ENCODE results near the gene GUCA2A. TPM values are rescaled to one million over a fixed set of nuclear protein-coding genes. Genes with fewer than 3 reads are reported as not detected.
"Not testable (repeated sequence)": the region's sequence is repeated elsewhere in the genome, so short reads cannot be mapped to it uniquely, and the experiment has no call there.

Gene GUCA2A
- total RNA-seq (under 1 TPM in 1 of 5 experiments, not detected in 4; 0.76 TPM), polyA plus RNA-seq (not detected), total RNA-seq (not detected)

- POLR2A ChIA-PET = no interaction called here
These were observed at the start of gene GUCA2A for GRCh38 chr1:42164551-42165420. Gene GUCA2A, minus strand, starts transcription at chr1:42164745. Its CDS starts 33 bp downstream, at chr1:42164712.

GRCh38 chr1:42211224-42211623 lies 46.7 kb upstream of the GUCA2A start:
- Histone ChIP-seq H3K4me1 (ENCODE audit: control insufficient read depth in 2 of 2, insufficient read depth in 2 of 2, low read length in 2 of 2) (no peaks in the 10 kb centered on the region), H3K27me3 (ENCODE audit: control insufficient read depth in 2 of 2, insufficient read depth in 2 of 2, low read length in 2 of 2) (no peaks in the 10 kb centered on the region), H3K9me3 (ENCODE audit: control insufficient read depth in 2 of 3, low read length in 3 of 3) (peaks cover 0 to 6% (median 5%) of the 10 kb centered on the region in 3 experiments), H3K4me3 (ENCODE audit: low read length) (no peak overlapping the region), H3K36me3 (ENCODE audit: control insufficient read depth in 2 of 3, insufficient read depth in 3 of 3, low read length in 3 of 3) (peaks cover 0 to 26% (median 0%) of the 10 kb centered on the region in 3 experiments), H3K27ac (ENCODE audit: low read depth, low read length) (no peak overlapping the region)
- DNase-seq = no peak
- peak overlapping the region in 1 of 10 donors; percentile 7 for H3K4me3 Mint-ChIP-seq
- H3K27ac Mint-ChIP-seq = no peak overlapping the region
- H3K4me1 Mint-ChIP-seq = peaks cover 11 to 53% (median 36%) of the 10 kb centered on the region in 7 donors
- peaks cover 21 to 63% (median 59%) of the 10 kb centered on the region in 5 donors for H3K36me3 Mint-ChIP-seq
- ChIA-PET POLR2A (no interaction called here), CTCF (interaction anchor here (0.8 kb wide), 1 partner anchor 38 kb away, joined by 3 read pairs; no protein-coding TSS in a partner anchor)
- peaks cover 0 to 45% (median 13%) of the 10 kb centered on the region in 11 donors for H3K9me3 Mint-ChIP-seq
- intact Hi-C loops (cut with micrococcal nuclease) = no loop called here
- H3K27me3 Mint-ChIP-seq = no peaks in the 10 kb centered on the region
- no peak for ATAC-seq

More at GRCh38 chr1:42164551-42165420, at the start of gene GUCA2A:
- no peak within 1 kb of the TSS for H3K27ac Mint-ChIP-seq
- H3K4me3 ChIP-seq (ENCODE audit: low read length) = no peak within 1 kb of the TSS
- no peaks in the 10 kb centered on the region for H3K4me1 ChIP-seq (ENCODE audit: control insufficient read depth in 2 of 2, insufficient read depth in 2 of 2, low read length in 2 of 2)
- H3K4me3 Mint-ChIP-seq = no peak within 1 kb of the TSS
- CTCF ChIA-PET = interaction anchor here (2.7 kb wide), 1 partner anchor 9 kb away, joined by 8 read pairs; no protein-coding TSS in a partner anchor
- H3K27me3 Mint-ChIP-seq = peaks cover 0 to 11% (median 8%) of the 10 kb centered on the region in 5 donors
- H3K27ac ChIP-seq (ENCODE audit: low read depth, low read length) = no peak within 1 kb of the TSS
- peak in 1 of 9 donors; percentile 12 for DNase-seq
- peaks cover 2 to 13% (median 6%) of the 10 kb centered on the region in 11 donors for H3K9me3 Mint-ChIP-seq
- H3K36me3 ChIP-seq (ENCODE audit: control insufficient read depth in 2 of 3, insufficient read depth in 3 of 3, low read length in 3 of 3) = no peaks in the 10 kb centered on the region
- peaks cover 0 to 6% (median 4%) of the 10 kb centered on the region in 5 donors for H3K36me3 Mint-ChIP-seq
- peaks cover 0 to 3% (median 0%) of the 10 kb centered on the region in 7 donors for H3K4me1 Mint-ChIP-seq
- intact Hi-C loops (cut with micrococcal nuclease) = no loop called here
- H3K27me3 ChIP-seq (ENCODE audit: control insufficient read depth in 2 of 2, insufficient read depth in 2 of 2, low read length in 2 of 2) = no peaks in the 10 kb centered on the region
- no peaks in the 10 kb centered on the region for H3K9me3 ChIP-seq (ENCODE audit: control insufficient read depth in 2 of 3, low read length in 3 of 3)
- ATAC-seq = no peak

GRCh38 chr1:42210421-42211133 lies 46.0 kb upstream of the GUCA2A start:
- Mint-ChIP-seq H3K9me3 (peaks cover 0 to 39% (median 13%) of the 10 kb centered on the region in 11 donors), H3K27me3 (no peaks in the 10 kb centered on the region), H3K4me3 (no peak overlapping the region), H3K27ac (no peak overlapping the region), H3K36me3 (peaks cover 21 to 65% (median 64%) of the 10 kb centered on the region in 5 donors), H3K4me1 (peaks cover 11 to 53% (median 36%) of the 10 kb centered on the region in 7 donors)
- Histone ChIP-seq H3K9me3 (ENCODE audit: control insufficient read depth in 2 of 3, low read length in 3 of 3) (peaks cover 0 to 6% (median 5%) of the 10 kb centered on the region in 3 experiments), H3K27ac (ENCODE audit: low read depth, low read length) (no peak overlapping the region), H3K4me1 (ENCODE audit: control insufficient read depth in 2 of 2, insufficient read depth in 2 of 2, low read length in 2 of 2) (no peaks in the 10 kb centered on the region), H3K27me3 (ENCODE audit: control insufficient read depth in 2 of 2, insufficient read depth in 2 of 2, low read length in 2 of 2) (no peaks in the 10 kb centered on the region), H3K4me3 (ENCODE audit: low read length) (no peak overlapping the region), H3K36me3 (ENCODE audit: control insufficient read depth in 2 of 3, insufficient read depth in 3 of 3, low read length in 3 of 3) (peaks cover 0 to 26% (median 0%) of the 10 kb centered on the region in 3 experiments)
- intact Hi-C loops (cut with micrococcal nuclease) = no loop called here
- ChIA-PET POLR2A (no interaction called here), CTCF (interaction anchor here (0.6 kb wide), 1 partner anchor 38 kb away, joined by 3 read pairs; no protein-coding TSS in a partner anchor)
- DNase-seq (no peak), ATAC-seq (no peak)

GRCh38 chr1:42209526-42210251 lies 45.1 kb upstream of the GUCA2A start:
- Histone ChIP-seq H3K36me3 (ENCODE audit: control insufficient read depth in 2 of 3, insufficient read depth in 3 of 3, low read length in 3 of 3) (peaks cover 0 to 30% (median 0%) of the 10 kb centered on the region in 3 experiments), H3K27ac (ENCODE audit: low read depth, low read length) (no peak overlapping the region), H3K9me3 (ENCODE audit: control insufficient read depth in 2 of 3, low read length in 3 of 3) (peaks cover 0 to 6% (median 5%) of the 10 kb centered on the region in 3 experiments), H3K4me3 (ENCODE audit: low read length) (no peak overlapping the region), H3K4me1 (ENCODE audit: control insufficient read depth in 2 of 2, insufficient read depth in 2 of 2, low read length in 2 of 2) (no peaks in the 10 kb centered on the region), H3K27me3 (ENCODE audit: control insufficient read depth in 2 of 2, insufficient read depth in 2 of 2, low read length in 2 of 2) (no peaks in the 10 kb centered on the region)
- H3K9me3 Mint-ChIP-seq = peaks cover 0 to 31% (median 11%) of the 10 kb centered on the region in 11 donors
- H3K4me1 Mint-ChIP-seq = peaks cover 13 to 52% (median 36%) of the 10 kb centered on the region in 7 donors
- H3K36me3 Mint-ChIP-seq = peaks cover 23 to 68% (median 62%) of the 10 kb centered on the region in 5 donors
- peak overlapping the region in 1 of 9 donors; percentile 56 for H3K27ac Mint-ChIP-seq
- intact Hi-C loops (cut with micrococcal nuclease) = no loop called here
- CTCF ChIA-PET = no interaction called here
- no peak overlapping the region for H3K4me3 Mint-ChIP-seq
- no peaks in the 10 kb centered on the region for H3K27me3 Mint-ChIP-seq
- no peak for ATAC-seq
- DNase-seq = no peak
- POLR2A ChIA-PET = no interaction called here

GRCh38 chr1:42206930-42207329 lies 42.4 kb upstream of the GUCA2A start:
- H3K27me3 ChIP-seq (ENCODE audit: control insufficient read depth in 2 of 2, insufficient read depth in 2 of 2, low read length in 2 of 2); H3K4me3 ChIP-seq (ENCODE audit: low read length); H3K27me3 Mint-ChIP-seq; H3K4me3 Mint-ChIP-seq; ATAC-seq; H3K4me1 ChIP-seq (ENCODE audit: control insufficient read depth in 2 of 2, insufficient read depth in 2 of 2, low read length in 2 of 2); DNase-seq; POLR2A ChIA-PET; H3K9me3 ChIP-seq (ENCODE audit: control insufficient read depth in 2 of 3, low read length in 3 of 3); intact Hi-C loops (cut with micrococcal nuclease); H3K27ac ChIP-seq (ENCODE audit: low read depth, low read length): not testable (repeated sequence)
- H3K36me3 ChIP-seq (ENCODE audit: control insufficient read depth in 2 of 3, insufficient read depth in 3 of 3, low read length in 3 of 3) = peaks cover 0 to 41% (median 0%) of the 10 kb centered on the region in 3 experiments
- CTCF ChIA-PET = interaction anchor here (0.7 kb wide), 1 partner anchor 67 kb away, joined by 3 read pairs; no protein-coding TSS in a partner anchor
- Mint-ChIP-seq H3K4me1 (peaks cover 7 to 46% (median 33%) of the 10 kb centered on the region in 7 donors), H3K9me3 (peaks cover 0 to 34% (median 11%) of the 10 kb centered on the region in 11 donors), H3K27ac (peak overlapping the region in 2 of 9 donors; percentile 4 to 16), H3K36me3 (peaks cover 20 to 70% (median 66%) of the 10 kb centered on the region in 5 donors)

- Mint-ChIP-seq H3K27me3 (no peaks in the 10 kb centered on the region), H3K4me1 (peaks cover 7 to 41% (median 29%) of the 10 kb centered on the region in 7 donors), H3K27ac (peak overlapping the region in 2 of 9 donors; percentile 32 to 72), H3K4me3 (no peak overlapping the region), H3K36me3 (peaks cover 20 to 71% (median 66%) of the 10 kb centered on the region in 5 donors), H3K9me3 (peaks cover 0 to 29% (median 13%) of the 10 kb centered on the region in 11 donors)
- Histone ChIP-seq H3K4me3 (ENCODE audit: low read length) (no peak overlapping the region), H3K27me3 (ENCODE audit: control insufficient read depth in 2 of 2, insufficient read depth in 2 of 2, low read length in 2 of 2) (no peaks in the 10 kb centered on the region), H3K4me1 (ENCODE audit: control insufficient read depth in 2 of 2, insufficient read depth in 2 of 2, low read length in 2 of 2) (no peaks in the 10 kb centered on the region), H3K9me3 (ENCODE audit: control insufficient read depth in 2 of 3, low read length in 3 of 3) (peaks cover 0 to 9% (median 4%) of the 10 kb centered on the region in 3 experiments), H3K36me3 (ENCODE audit: control insufficient read depth in 2 of 3, insufficient read depth in 3 of 3, low read length in 3 of 3) (peaks cover 0 to 39% (median 0%) of the 10 kb centered on the region in 3 experiments), H3K27ac (ENCODE audit: low read depth, low read length) (no peak overlapping the region)
- POLR2A ChIA-PET = no interaction called here
- CTCF ChIA-PET = interaction anchor here (0.7 kb wide), 1 partner anchor 66 kb away, joined by 3 read pairs; no protein-coding TSS in a partner anchor
- ATAC-seq = no peak
- intact Hi-C loops (cut with micrococcal nuclease) = no loop called here
- no peak for DNase-seq
These were observed 41.6 kb upstream of the GUCA2A start for GRCh38 chr1:42206164-42206563.
